Muscle of back (tissue), 11 donors: ENCODE data around the gene ZNF628. TPM values are rescaled to one million over a fixed set of nuclear protein-coding genes. Genes with fewer than 3 reads are reported as not detected.

Experiments used
- DNase-seq, 3 donors: peaks; one replicate each; pipeline versions ENCODE4 v3.0.0 to v3.0.0-alpha.2; 2013
- polyA plus RNA-seq, 10 donors: library from polyadenylated mRNA; unstranded; fragments of 120-200 nt; gene quantifications; one replicate each; pipeline ENCODE4 v1.2.1, GENCODE V29; 2013; ENCODE audit not compliant: insufficient read length in 10 of 10

The ZNF628 gene
- polyA plus RNA-seq, 10 donors: 2.1 to 4.3 (median 3.1) TPM

GRCh38 chr19:55483706-55484592 is 7.5 kb downstream of the ZNF628 start:
- no peak for DNase-seq

DNA sequence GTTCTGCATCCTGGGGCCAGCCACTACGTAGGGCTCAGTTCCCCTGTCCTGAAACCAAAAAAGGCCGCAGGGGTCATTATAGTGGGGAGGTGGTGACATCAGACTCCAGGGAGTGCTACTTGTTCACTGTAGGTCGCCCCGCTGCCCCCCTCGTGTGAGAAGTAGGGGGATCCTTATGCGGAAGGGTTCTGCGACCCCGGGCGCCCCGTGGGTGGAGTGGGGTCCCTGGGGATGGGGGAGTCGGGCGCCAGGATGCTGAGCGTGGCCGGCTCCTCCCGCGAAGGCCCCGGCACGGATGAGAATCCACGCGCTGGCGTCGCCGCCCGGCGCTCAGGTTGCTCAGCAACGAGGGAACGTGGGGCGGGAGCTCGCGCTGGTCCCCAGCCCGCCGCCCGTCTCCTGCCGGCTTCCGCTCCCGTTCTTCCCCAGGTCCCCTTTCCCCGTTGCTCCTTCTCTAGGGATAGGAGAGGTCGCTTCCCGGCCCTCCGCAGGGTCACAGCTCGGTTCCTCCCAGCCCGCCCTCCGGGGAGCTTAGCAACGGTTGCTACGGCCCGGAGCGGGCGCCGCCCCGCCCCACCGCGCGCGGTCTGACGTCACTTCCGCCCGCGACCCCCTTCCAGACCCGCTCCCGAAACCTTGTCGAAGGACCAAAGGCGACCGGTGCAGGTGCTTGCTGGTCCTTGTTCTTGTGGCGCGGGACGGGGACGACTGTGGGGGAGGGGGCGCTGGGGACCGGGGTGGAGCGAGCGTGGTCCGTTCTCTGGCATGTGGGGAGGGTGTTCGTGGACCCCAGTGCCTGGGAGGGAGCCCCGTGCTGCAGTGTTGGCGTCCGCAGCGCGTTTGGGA is 8.4 kb downstream of the ZNF628 start, which contains the start of gene NAT14:
NAT14 (plus strand) TSS at position 596 of the 846 bp plus-strand sequence. CDS start 521 bp downstream, outside the sequence.
- peak in 2 of 3 donors; percentile 83 to 93 for DNase-seq

- no peak for DNase-seq
Measured at GRCh38 chr19:55485439-55486011, 9.1 kb downstream of the ZNF628 start.

DNA sequence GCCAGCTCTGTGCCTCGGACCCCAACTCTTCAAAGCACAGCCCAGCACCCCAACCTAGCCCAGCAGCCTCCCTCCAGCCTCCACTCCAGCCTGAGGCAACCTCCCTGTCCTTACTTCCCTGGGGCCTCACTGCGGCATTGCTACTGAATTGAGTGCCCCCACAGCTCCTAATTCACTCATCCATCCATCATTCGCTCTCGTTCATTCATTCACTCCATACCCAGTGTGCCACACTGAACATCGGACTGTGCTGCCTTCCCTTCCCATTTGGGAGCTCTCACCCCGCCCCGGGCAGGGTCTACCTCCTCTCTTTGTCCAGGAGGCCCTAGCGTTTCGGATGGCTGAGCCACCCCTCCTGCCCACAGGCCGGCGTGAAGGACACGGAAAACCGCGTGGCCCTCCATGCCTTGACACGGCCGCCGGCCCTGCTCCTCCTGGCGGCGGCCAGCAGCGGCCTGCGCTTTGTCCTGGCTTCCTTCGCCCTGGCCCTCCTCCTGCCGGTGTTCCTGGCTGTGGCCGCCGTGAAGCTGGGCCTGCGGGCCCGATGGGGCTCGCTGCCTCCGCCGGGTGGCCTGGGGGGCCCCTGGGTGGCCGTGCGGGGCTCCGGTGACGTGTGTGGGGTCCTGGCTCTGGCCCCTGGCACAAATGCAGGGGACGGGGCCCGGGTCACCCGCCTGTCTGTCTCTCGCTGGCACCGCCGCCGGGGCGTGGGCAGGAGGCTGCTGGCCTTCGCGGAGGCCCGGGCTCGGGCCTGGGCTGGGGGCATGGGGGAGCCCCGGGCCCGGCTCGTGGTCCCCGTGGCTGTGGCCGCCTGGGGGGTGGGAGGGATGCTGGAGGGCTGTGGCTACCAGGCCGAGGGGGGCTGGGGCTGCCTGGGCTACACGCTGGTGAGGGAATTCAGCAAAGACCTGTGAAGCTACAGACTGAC is 9.9 kb downstream of the ZNF628 start:
- DNase-seq: no peak

DNA sequence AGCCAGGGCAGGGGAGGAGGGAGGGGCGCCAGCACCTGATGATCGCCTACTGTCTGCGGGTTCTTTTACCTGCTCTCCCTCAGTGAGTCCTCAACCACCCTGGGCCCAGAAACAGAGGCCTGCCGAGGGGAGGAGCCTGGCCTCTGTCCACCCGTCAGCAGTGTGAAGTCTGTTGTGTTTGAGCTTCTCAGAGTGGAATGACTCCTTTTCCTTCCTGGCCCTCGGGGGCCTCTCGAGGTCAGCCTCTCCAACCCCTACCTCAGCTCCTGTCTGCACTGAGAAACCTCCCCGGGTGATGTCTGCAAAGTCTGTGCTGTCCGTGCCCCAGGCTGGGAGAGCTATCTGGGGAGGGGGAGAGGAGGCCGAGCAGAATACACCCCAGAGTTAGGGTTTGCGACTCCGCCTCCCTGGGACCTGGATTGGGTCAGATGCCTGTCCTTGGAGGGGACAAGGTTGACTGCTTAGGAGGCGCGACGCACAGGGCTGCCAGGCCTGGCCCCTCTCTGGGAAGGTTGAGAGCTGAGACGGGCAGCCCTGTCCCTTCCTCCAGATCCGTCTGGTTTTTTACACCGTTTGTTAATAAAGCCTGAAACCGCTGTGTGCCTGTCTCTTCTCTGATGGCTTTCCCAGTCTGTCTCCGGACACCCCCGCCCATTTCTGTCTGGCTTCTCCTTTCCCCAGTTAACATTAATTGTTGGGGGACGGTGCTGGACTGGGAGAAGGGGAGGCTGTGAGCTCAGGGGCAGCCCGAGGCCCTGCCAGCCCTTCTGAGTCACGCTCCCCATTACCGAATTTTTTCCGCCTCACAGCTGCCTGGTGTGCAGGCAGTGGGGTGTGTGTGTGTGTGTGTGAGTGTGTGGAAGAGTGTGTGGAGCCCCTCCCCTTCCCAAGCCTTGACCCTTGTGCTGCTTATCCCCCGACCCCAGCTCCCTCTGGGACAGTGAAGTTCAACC is 10.8 kb downstream of the ZNF628 start:
- DNase-seq: peak; percentile 94 to 96 (median 95)

DNA sequence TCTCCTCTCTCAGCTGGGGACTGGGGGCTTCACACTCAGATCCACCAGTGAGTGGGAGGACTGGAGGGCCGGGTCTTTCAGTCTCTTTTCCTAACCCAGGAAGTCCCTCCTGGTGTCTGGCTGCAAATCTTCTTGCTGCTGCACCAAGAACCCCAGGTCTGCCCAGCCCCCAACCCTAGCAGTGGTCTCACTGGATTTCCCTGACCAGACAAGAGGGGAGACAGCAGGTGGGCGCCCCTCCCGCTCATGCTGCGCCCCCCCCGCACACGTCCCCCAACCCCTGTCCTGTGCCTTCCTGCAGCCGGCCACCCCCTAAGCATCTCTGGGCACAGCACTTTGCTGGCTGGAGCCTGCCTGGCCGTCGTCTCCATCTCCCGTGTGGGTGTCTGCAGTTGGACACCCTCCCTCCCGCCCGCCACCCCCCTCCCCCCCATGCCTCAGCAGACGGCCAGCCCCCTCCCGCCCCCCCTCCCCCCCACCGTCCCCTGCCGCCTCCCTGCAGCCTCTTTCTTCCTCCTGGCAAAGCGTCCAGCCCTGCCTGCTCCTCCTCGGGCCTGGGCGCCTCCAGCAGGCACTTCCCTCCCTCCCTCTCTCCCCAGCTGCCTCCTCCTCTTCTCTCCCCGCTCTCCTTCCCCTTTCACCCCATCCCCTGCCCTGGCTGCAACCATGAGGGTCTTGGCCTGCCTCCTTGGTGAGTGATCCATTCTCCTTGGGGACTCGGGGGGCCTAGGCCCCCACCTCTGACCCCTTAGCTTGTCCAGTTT is 11.7 kb downstream of the ZNF628 start, which contains the start of gene SSC5D:
SSC5D (plus strand) TSS at position 513 of the 764 bp plus-strand sequence; CDS start at position 667, 154 bp downstream.
- DNase-seq: peak in 1 of 3 donors; percentile 86

- DNase-seq: peak in 1 of 3 donors; percentile 61
Measured at GRCh38 chr19:55488986-55489710, 12.7 kb downstream of the ZNF628 start.

DNA sequence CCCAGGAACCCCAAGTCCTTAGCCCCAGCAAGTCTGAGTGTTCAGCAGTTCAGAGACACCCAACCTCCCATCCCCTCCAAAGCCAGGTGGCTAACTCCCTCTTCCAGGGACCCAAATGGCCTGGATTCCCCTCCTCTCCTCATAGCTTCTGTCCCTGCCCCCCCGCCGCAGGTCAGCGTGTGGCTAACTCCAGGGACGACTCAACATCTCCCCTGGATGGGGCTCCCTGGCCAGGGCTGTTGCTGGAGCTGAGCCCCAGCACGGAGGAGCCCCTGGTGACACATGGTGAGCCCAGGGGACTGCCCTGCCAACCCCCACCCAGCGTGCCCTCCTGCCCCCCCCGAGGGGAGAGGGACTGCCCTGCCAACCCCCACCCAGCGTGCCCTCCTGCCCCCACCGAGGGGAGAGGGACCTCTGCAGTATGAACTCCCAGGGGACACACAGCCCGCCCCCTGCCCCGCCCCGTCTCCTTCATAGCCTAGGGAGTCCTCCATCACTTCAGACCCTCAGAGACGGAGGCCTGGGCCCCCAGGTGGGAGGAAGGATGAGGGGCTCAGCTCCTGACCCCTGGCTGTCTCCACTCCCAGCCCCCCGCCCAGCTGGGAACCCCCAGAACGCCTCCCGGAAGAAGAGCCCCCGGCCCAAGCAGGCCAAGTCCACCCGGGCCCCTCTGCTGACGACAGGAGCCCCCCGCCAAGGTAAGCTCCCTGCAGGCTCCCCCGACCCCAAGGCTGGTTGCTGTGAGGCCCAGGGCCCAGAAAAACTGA is 13.5 kb downstream of the ZNF628 start:
- DNase-seq: no peak

- DNase-seq: peak in 1 of 3 donors; percentile 63
Measured at GRCh38 chr19:55490478-55491432, 14.3 kb downstream of the ZNF628 start.

GRCh38 chr19:55491546-55492360 is 15.3 kb downstream of the ZNF628 start:
- peak in 1 of 3 donors; percentile 47 for DNase-seq

GRCh38 chr19:55492362-55492944 is 16.0 kb downstream of the ZNF628 start:
- DNase-seq: no peak

- DNase-seq: peak in 2 of 3 donors; percentile 85 to 88
Measured at GRCh38 chr19:55493052-55493644, 16.7 kb downstream of the ZNF628 start.

GRCh38 chr19:55493645-55494171 is 17.3 kb downstream of the ZNF628 start:
- DNase-seq: no peak
